ENCODE data around the gene QSER1. TPM values are rescaled to one million over a fixed set of nuclear protein-coding genes. Genes with fewer than 3 reads are reported as not detected.

QSER1 gene
- polyA plus RNA-seq, 1 donor (not counting 4 experiments of a cell fraction or from before 2014, with no cell fraction given), result 14.7 TPM

DNA sequence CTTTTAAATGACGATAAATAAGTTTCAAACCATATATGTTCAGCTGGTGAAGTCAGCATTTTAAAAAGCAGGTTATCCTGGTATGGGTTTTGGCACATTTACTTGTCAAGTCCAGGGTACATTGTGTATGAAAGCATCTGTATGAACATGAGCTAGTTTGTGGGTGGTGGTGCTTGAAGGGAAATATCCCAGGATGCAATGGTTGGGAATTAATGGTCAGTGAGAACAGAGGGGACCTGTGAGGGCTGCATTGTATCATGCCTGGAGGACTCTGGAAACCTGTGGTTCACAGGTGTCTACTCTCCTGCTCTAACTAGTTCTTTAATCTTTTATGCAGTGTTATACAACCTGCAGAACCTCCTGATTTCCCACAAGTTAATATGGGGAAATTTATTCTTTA lies 128.9 kb downstream of the QSER1 start:
- peaks cover 2% of the 10 kb centered on the region for H3K9me1 ChIP-seq (ENCODE audit: control insufficient read depth, extremely low read depth, insufficient read depth, low read length)
- peak overlapping the region; percentile 9 for H3K4me2 ChIP-seq (ENCODE audit: control insufficient read depth, extremely low read depth, insufficient read depth, low read depth, low read length)
- FAIRE-seq (peak; percentile 53), DNase-seq (ENCODE audit: low read depth, low spot score) (no peak)
- H3K9me3 ChIP-seq (ENCODE audit: control insufficient read depth, low read depth, low read length), result no peaks in the 10 kb centered on the region
- H3K36me3 ChIP-seq (ENCODE audit: control insufficient read depth in 2 of 2, extremely low read depth in 1 of 2, insufficient read depth in 2 of 2, low read length in 2 of 2), result peaks cover 0 to 3% of the 10 kb centered on the region in 2 experiments
- TF ChIP-seq, protein P1, sequence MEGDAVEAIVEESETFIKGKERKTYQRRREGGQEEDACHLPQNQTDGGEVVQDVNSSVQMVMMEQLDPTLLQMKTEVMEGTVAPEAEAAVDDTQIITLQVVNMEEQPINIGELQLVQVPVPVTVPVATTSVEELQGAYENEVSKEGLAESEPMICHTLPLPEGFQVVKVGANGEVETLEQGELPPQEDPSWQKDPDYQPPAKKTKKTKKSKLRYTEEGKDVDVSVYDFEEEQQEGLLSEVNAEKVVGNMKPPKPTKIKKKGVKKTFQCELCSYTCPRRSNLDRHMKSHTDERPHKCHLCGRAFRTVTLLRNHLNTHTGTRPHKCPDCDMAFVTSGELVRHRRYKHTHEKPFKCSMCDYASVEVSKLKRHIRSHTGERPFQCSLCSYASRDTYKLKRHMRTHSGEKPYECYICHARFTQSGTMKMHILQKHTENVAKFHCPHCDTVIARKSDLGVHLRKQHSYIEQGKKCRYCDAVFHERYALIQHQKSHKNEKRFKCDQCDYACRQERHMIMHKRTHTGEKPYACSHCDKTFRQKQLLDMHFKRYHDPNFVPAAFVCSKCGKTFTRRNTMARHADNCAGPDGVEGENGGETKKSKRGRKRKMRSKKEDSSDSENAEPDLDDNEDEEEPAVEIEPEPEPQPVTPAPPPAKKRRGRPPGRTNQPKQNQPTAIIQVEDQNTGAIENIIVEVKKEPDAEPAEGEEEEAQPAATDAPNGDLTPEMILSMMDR (optimal IDR thresholded peaks at IDR 0.05 in 1 of 3, IDR thresholded peaks at IDR 0.05 in 1 of 3, conservative IDR thresholded peaks at IDR 0.05 in 1 of 3; ENCODE audit: extremely low read depth in 1 of 3, insufficient read depth in 2 of 3, low read length in 3 of 3), result no peak
- TF ChIP-seq EZH2 (IDR thresholded peaks at IDR 0.05; ENCODE audit: low read length), result no peak
- no peak overlapping the region for H2AFZ ChIP-seq (ENCODE audit: control insufficient read depth, low read length)
- dilution Hi-C loops (cut with MboI; ENCODE audit: extremely low pct_ligation_motif_present, low sequenced_read_pairs), result no loop called here
- H3K9ac ChIP-seq (ENCODE audit: control insufficient read depth, extremely low read depth, insufficient read depth, low read length), result no peak overlapping the region
- peaks cover 16% of the 10 kb centered on the region for H3K4me1 ChIP-seq (ENCODE audit: control insufficient read depth, extremely low read depth, insufficient read depth, low read length)
- H3K4me3 ChIP-seq (ENCODE audit: control insufficient read depth in 2 of 3, extremely low read depth in 1 of 3, insufficient read depth in 2 of 3, low read depth in 1 of 3, low read length in 3 of 3), result no peak overlapping the region
- H3K27me3 ChIP-seq (ENCODE audit: control insufficient read depth, extremely low read depth, insufficient read depth, low read length), result no peaks in the 10 kb centered on the region
- H3K27ac ChIP-seq (ENCODE audit: control insufficient read depth, insufficient read depth, low read length), result no peak overlapping the region
- H3K79me2 ChIP-seq (ENCODE audit: control insufficient read depth, insufficient read depth, low read length), result peaks cover 70% of the 10 kb centered on the region
- H4K20me1 ChIP-seq (ENCODE audit: control insufficient read depth, extremely low read depth, insufficient read depth, low read length), result no peaks in the 10 kb centered on the region

- Histone ChIP-seq H3K36me3 (ENCODE audit: control insufficient read depth in 2 of 2, extremely low read depth in 1 of 2, insufficient read depth in 2 of 2, low read length in 2 of 2) (peaks cover 0 to 3% of the 10 kb centered on the region in 2 experiments), H3K27ac (ENCODE audit: control insufficient read depth, insufficient read depth, low read length) (no peak overlapping the region), H3K4me2 (ENCODE audit: control insufficient read depth, extremely low read depth, insufficient read depth, low read depth, low read length) (no peak overlapping the region), H3K4me3 (ENCODE audit: control insufficient read depth in 2 of 3, extremely low read depth in 1 of 3, insufficient read depth in 2 of 3, low read depth in 1 of 3, low read length in 3 of 3) (no peak overlapping the region), H3K27me3 (ENCODE audit: control insufficient read depth, extremely low read depth, insufficient read depth, low read length) (no peaks in the 10 kb centered on the region), H4K20me1 (ENCODE audit: control insufficient read depth, extremely low read depth, insufficient read depth, low read length) (no peaks in the 10 kb centered on the region), H3K9ac (ENCODE audit: control insufficient read depth, extremely low read depth, insufficient read depth, low read length) (no peak overlapping the region), H2AFZ (ENCODE audit: control insufficient read depth, low read length) (no peak overlapping the region), H3K4me1 (ENCODE audit: control insufficient read depth, extremely low read depth, insufficient read depth, low read length) (peaks cover 15% of the 10 kb centered on the region), H3K79me2 (ENCODE audit: control insufficient read depth, insufficient read depth, low read length) (peaks cover 65% of the 10 kb centered on the region), H3K9me1 (ENCODE audit: control insufficient read depth, extremely low read depth, insufficient read depth, low read length) (peaks cover 2% of the 10 kb centered on the region), H3K9me3 (ENCODE audit: control insufficient read depth, low read depth, low read length) (no peaks in the 10 kb centered on the region)
- dilution Hi-C loops (cut with MboI; ENCODE audit: extremely low pct_ligation_motif_present, low sequenced_read_pairs), result no loop called here
- FAIRE-seq (no peak), DNase-seq (ENCODE audit: low read depth, low spot score) (no peak)
- TF ChIP-seq EZH2 (IDR thresholded peaks at IDR 0.05; ENCODE audit: low read length), result no peak
- TF ChIP-seq, protein P1 (optimal IDR thresholded peaks at IDR 0.05 in 1 of 3, IDR thresholded peaks at IDR 0.05 in 1 of 3, conservative IDR thresholded peaks at IDR 0.05 in 1 of 3; ENCODE audit: extremely low read depth in 1 of 3, insufficient read depth in 2 of 3, low read length in 3 of 3), result no peak
These were observed 129.3 kb downstream of the QSER1 start for GRCh38 chr11:33021937-33022336.

Data from keratinocyte (primary cell).